ENCODE results near the gene ENDOD1.

GRCh38 chr11:95101935-95102334 lies 12.3 kb downstream of the ENDOD1 start:
- TF ChIP-seq, protein P1, sequence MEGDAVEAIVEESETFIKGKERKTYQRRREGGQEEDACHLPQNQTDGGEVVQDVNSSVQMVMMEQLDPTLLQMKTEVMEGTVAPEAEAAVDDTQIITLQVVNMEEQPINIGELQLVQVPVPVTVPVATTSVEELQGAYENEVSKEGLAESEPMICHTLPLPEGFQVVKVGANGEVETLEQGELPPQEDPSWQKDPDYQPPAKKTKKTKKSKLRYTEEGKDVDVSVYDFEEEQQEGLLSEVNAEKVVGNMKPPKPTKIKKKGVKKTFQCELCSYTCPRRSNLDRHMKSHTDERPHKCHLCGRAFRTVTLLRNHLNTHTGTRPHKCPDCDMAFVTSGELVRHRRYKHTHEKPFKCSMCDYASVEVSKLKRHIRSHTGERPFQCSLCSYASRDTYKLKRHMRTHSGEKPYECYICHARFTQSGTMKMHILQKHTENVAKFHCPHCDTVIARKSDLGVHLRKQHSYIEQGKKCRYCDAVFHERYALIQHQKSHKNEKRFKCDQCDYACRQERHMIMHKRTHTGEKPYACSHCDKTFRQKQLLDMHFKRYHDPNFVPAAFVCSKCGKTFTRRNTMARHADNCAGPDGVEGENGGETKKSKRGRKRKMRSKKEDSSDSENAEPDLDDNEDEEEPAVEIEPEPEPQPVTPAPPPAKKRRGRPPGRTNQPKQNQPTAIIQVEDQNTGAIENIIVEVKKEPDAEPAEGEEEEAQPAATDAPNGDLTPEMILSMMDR (conservative IDR thresholded peaks at IDR 0.05): no peak
- TF ChIP-seq ZFX (IDR thresholded peaks at IDR 0.05): no peak
